ENCODE data around the gene L1TD1. TPM values are rescaled to one million over a fixed set of nuclear protein-coding genes. Genes with fewer than 3 reads are reported as not detected.
"Not testable (repeated sequence)": the region's sequence is repeated elsewhere in the genome, so short reads cannot be mapped to it uniquely, and the experiment has no call there.

L1TD1 gene
- polyA plus RNA-seq, 1 donor = 0.80 TPM

DNA sequence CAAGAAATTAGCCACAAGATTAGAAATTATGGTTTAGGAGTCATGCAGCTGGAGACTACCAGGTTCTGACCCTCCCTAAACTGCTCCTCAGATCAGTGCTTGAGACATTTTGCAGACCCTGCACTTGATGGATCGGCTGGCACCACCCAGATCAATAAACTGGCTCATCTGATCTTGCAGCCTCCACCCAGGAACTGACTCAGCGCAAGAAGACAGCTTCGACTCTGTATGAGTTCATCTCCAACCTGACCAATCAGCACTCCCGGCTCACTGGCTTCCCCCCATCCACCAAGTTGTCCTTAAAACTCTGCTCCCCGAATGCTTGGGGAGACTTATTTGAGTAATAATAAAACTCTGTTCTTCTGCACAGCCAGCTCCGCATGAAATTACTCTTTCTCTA is 40.0 kb downstream of the L1TD1 start:
- DNase-seq (ENCODE audit: low read depth) = no peak

DNA sequence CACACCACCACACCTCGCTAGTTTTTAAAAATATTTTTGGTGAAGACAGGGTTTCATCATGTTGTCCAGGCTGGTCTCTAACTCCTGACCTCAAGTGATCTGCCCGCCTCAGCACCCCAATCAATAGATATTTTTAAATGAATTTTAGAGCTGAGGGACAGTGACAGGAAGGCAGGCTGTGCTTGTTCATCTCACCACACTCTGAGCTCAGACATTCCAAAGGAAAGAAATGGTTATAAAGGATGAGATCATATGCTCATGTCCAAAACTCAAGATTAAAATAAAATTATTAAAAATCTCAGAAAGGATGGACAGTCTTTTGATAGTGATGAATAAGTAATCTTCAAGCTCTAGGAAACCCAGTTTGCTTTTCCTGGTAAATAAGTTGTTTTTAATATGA is 40.9 kb downstream of the L1TD1 start:
- no peak for DNase-seq (ENCODE audit: low read depth)

DNA sequence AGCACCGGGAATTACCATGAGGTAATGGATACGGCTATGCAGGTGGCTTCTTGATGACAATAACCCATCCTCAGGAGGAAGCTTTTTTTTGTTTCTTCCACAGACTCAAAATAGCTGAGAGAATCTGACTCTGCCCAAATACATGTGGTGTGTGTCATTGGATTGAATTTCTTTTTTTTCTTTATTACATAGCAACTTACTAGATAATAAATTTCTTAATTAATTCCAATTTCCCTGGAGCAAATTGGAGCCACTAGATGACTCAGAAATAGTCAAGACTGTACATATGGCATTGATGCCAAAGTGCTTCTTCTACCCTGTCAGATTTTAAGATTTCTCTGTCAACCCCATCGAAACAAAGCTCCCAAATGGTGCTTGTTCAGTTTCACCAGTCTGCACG is 42.7 kb downstream of the L1TD1 start:
- DNase-seq (ENCODE audit: low read depth) = no peak

DNA sequence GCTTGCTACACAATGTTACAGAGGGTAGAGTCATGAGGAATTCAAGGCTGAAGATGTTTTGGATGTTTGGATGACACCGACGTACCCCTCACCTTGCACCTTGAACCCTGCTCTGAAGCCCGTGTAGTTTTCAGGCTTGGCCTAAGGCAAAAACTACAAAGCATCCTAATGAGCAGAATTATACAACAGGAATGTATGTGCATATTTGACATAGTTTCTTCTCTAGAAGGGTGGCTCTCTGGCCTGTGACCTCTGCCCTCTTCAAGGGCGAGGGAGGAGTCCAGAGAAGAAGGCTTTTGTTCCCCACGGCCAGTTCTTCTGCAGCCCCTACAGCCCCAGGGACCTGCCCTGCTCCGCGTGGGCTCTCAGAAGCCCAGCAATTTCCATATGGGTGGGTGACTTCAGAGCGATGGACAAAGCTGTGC is 43.3 kb downstream of the L1TD1 start:
- no peak for DNase-seq (ENCODE audit: low read depth)

DNA sequence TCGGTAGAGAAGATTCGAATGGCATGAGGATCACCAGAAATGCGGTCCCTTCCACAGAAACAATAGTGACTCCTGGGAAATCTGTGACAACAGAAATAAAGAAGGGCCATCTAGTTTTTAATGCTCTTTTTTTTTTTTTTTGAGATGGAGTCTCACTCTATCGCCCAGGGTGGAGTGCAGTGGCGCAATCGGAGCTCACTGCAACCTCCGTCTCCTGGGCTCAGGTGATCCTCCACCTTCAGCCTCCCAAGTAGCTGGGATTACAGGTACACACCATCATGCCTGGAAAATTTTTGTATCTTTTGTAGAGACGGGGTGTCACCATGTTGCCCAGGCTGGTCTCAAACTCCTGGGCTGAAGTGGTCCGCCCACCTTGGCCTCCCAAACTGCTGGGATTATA is 43.9 kb downstream of the L1TD1 start:
- no peak for DNase-seq (ENCODE audit: low read depth)

DNA sequence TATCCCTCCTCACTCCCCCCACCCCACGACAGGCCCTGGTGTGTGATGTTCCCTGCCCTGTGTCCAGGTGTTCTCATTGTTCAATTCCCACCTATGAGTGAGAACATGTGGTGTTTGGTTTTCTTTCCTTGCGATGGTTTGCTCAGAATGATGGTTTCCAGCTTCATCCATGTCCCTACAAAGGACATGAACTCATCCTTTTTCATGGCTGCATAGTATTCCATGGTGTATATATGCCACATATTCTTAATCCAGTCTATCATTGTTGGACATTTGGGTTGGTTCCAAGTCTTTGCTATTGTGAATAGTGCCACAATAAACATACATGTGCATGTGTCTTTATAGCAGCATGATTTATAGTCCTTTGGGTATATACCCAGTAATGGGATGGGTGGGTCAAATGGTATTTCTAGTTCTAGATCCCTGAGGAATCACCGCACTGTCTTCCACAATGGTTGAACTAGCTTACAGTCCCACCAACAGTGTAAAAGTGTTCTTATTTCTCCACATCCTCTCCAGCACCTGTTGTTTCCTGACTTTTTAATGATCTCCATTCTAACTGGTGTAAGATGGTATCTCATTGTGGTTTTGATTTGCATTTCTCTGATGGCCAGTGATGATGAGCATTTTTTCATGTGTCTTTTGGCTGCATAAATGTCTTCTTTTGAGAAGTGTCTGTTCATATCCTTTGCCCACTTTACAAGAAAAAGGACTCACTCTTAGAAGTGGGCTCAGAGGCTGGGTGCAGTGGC is 45.2 kb downstream of the L1TD1 start:
- DNase-seq (ENCODE audit: low read depth) = not testable (repeated sequence)

DNA sequence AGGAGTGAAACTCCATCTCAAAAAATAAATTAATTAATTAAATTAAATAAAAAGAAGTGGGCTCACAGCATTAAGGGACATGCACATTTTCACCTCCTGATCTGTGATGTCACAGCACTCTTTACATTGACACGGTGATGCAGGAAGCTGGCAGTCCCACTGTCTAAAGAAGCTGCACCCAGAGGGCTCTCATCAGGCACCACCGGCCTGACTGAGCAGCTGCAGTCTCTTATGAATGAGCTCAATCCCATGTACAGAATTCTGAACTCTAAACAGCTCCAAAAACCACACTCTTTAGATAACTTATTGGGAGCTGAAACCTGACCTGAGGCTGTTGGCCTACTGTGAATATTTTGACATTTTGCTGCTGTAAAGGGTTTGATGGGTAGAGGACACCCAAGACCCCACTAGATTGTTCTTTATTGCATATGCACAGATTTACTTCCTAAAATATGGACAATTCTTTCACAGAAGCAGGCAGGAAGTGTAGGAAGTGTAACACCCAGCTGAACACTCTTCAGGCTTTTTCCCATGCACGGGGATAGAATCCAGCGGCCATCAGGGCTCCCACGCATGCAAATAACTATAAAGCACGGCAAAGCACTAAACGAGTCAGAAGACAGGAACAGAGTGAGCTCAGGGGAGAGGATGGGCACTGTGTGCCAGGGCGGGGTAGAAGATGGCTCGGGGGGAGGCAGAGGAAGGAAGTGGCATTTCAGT is 46.2 kb downstream of the L1TD1 start:
- DNase-seq (ENCODE audit: low read depth) = no peak

DNA sequence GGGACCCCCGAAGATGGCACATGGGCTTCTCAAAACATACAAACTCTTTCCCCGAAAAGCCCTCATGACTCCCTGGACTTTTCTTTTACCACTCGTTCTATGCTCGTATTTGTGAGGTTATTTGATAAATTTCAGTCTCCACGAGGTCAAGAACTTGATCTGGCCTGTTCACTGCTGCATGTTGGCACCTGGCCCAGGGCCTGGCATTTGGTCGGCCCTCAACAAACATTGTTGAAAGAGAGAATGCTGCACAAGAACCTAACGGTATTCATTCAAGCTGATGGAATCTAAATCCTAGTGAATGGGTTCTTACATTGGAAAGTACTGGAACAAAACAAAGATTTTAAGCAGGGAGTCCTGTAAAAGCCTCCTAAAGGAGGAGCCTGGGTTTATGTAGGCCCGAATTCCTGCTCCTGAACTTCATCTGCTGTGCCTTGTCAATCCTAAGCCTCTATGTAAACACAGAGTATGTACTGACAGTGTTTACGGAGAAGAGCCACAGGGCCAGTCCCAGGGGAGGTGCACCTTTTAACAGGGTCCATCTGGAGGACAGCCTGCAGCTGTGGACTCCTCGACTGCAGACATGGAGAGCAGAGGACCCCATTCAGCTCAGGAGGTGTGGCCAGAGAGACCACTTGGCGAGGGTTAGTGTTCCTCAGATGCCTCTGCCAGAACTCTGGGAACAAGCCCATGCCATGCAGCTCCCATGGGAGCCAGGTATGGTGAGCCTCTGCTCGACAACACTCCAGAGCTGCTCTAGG is 46.9 kb downstream of the L1TD1 start:
- DNase-seq (ENCODE audit: low read depth) = no peak

DNA sequence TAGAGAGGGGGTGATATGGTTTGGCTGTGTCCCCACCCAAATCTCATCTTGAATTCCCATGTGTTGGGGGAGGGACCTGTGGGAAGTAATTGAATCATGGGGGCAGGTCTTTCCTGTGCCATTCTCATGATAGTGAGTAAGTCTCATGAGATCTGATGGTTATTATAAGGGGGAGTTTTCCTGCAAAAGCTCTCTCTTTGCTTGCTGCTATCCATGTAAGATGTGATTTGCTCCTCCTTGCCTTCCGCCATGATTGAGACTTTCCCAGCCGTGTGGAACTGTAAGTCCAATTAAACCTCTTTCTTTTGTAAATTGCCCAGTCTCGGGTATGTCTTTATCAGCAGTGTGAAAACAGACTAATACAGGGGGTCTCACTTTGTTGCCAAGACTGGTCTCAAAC is 49.7 kb downstream of the L1TD1 start:
- DNase-seq (ENCODE audit: low read depth) = not testable (repeated sequence)

DNA sequence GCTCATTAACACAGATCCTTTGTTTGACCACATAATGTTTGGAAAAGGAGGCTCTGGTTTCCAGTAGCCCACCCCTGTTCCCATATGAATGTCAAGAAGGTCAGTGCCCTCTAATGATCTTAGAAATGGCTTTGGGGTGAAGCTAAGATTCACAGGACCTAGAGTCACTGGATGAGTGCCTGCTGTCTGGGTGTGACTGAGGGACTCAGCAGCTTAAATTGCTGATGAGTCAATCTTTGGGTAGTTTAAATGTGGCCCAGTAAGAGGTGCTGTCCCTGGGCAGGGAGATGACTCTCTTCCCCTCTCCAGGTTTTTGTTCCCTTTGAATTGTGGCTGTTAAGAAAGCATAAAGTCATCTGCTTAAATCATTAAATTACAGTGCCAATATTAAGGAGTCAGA is 50.6 kb downstream of the L1TD1 start:
- DNase-seq (ENCODE audit: low read depth) = no peak

DNA sequence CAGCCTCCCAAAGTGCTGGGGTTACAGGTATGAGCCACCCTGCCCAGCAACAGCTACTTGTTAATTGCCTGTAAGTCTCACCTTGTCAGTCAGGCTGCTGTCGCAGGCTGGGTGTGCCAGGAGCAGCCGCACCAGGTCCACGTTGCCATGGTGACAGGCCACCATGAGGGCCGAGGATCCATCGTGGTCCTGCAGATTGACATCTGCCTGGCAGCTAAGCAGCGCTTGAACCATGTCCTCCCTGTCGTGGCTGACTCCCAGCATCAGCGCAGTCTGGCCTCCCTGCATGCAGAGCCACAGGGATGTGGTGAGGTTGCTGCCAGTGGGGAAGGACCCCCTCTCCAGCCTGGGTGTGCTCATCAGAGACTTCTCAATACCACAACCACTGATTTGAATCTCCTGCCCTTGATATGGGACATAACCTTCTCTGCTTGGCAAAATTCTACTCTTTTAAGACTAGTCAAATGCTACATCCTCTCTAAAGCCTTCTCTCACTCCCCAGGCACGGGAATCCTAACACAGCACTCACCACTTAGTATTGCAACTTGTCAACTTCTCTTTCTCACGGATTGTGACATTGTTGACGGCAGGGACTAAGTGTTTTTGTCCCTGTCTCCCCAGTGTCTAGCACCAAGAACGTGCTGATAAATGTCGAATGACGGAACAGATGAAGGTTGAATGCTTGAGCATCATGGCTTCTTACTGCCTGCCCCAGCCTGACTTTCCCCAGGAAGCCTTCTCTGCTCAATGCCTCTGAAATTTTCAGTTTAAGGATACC is 52.9 kb downstream of the L1TD1 start:
- no peak for DNase-seq (ENCODE audit: low read depth)

DNA sequence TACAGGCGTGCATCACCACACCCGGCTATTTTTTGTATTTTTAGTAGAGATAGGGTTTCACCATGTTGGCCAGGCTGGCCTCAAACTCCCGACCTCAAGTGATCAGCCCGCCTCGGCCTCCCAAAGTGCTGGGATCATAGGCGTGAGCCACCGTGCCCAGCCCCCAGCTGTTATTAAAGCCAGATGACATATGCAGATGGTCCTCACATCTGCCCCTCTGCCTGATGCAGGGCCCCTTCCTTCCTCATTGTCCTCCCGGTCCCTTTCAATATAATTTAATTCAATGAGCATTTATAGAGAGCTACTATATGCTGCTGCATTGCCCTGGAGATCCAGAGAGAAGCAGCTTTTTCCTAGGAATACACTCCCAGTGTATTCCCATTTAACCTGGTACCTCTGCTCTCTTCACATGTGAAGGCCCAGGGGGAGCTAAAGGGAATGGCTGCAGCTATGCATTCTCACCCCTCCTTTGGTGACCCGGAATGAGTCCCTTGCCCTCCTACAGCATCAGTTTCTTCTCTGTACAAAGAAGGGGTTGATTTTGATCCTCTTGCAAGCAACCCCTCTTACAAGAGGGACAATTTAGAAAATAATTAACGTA is 55.6 kb downstream of the L1TD1 start:
- no peak for DNase-seq (ENCODE audit: low read depth)

DNA sequence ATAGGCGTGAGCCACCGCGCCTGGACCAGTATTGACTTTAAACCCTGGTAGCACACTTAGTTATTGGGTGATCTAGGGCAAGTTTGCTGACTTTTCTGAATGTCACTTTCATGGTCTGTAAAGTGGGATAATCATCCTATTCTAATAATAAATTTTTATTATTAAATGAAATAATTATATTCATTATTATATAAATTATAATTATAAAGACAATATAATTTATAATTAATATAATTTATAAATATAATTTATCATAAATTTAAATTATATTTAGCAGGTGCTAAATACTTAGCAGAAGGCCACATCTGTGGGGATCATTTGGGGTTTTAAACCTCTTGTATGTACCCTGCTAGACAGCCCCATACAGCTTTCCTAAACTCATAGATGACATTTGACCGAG is 64.9 kb downstream of the L1TD1 start:
- DNase-seq (ENCODE audit: low read depth) = no peak

DNA sequence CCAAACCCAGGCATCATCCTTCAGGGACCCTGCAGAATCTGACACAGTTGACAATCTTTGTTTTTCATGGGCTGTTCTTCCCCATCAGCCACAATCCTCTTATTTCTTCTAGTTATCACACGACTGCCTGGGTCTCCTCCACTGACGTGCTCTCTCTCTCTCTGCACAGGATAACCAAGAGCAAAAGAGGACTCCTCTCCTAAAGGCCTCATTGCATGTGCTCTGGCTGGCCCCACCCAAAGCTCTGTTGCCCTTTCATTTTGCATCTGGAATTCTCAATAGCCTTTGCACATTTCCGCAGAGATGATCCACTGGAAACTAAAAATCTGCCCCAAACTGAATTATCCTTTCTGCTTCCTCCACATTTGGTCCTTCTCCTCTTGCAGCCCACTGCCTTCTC is 66.0 kb downstream of the L1TD1 start:
- no peak for DNase-seq (ENCODE audit: low read depth)

Other genes starting within 250 kb of the L1TD1 start
- 10.1 TPM for gene KANK4, start 124.6 kb downstream of the L1TD1 start, polyA plus RNA-seq (ENCODE audit: insufficient read length)
- 37.6 TPM for gene USP1, start 242.2 kb downstream of the L1TD1 start, polyA plus RNA-seq (ENCODE audit: insufficient read length)